ENCODE data around the gene SP4. TPM values are rescaled to one million over a fixed set of nuclear protein-coding genes. Genes with fewer than 3 reads are reported as not detected.

SP4 gene
- total and polyA plus RNA-seq, 2 experiments from 2014 or later: 1.4 to 7.5 TPM

GRCh38 chr7:21429786-21430574 lies 2.1 kb downstream of the SP4 start:
- Histone ChIP-seq H3K9me2 (replicated peaks; ENCODE audit: insufficient read depth) (no peaks in the 10 kb centered on the region), H3K79me2 (peaks cover 9% of the 10 kb centered on the region), H3K4me3 (no peak overlapping the region), H3K36me3 (replicated peaks; ENCODE audit: insufficient read depth, low read depth) (no peaks in the 10 kb centered on the region), H4K20me1 (ENCODE audit: insufficient read depth, poor library complexity, severe bottlenecking) (no peaks in the 10 kb centered on the region), H2AFZ (no peak overlapping the region), H3K4me1 (ENCODE audit: insufficient read depth) (peaks cover 6% of the 10 kb centered on the region), H3K9me3 (ENCODE audit: low read depth) (no peaks in the 10 kb centered on the region), H3K27me3 (no peaks in the 10 kb centered on the region), H3K27ac (no peak overlapping the region), H3K4me2 (no peak overlapping the region)
- no peak for DNase-seq (ENCODE audit: low spot score)
- WGBS (ENCODE audit: low lambda C conversion rate, missing lambda C conversion rate): 62% methylated on average over 8 of the region's 8 CpGs
- TF ChIP-seq EZH2 (IDR thresholded peaks at IDR 0.05; ENCODE audit: borderline replicate concordance): no peak
- no peak for TF ChIP-seq EZH2phosphoT487 (IDR thresholded peaks at IDR 0.05; ENCODE audit: low read depth, severe bottlenecking, unreplicated experiment)
- TF ChIP-seq, protein P1, sequence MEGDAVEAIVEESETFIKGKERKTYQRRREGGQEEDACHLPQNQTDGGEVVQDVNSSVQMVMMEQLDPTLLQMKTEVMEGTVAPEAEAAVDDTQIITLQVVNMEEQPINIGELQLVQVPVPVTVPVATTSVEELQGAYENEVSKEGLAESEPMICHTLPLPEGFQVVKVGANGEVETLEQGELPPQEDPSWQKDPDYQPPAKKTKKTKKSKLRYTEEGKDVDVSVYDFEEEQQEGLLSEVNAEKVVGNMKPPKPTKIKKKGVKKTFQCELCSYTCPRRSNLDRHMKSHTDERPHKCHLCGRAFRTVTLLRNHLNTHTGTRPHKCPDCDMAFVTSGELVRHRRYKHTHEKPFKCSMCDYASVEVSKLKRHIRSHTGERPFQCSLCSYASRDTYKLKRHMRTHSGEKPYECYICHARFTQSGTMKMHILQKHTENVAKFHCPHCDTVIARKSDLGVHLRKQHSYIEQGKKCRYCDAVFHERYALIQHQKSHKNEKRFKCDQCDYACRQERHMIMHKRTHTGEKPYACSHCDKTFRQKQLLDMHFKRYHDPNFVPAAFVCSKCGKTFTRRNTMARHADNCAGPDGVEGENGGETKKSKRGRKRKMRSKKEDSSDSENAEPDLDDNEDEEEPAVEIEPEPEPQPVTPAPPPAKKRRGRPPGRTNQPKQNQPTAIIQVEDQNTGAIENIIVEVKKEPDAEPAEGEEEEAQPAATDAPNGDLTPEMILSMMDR (IDR thresholded peaks at IDR 0.05; ENCODE audit: poor library complexity): no peak

DNA sequence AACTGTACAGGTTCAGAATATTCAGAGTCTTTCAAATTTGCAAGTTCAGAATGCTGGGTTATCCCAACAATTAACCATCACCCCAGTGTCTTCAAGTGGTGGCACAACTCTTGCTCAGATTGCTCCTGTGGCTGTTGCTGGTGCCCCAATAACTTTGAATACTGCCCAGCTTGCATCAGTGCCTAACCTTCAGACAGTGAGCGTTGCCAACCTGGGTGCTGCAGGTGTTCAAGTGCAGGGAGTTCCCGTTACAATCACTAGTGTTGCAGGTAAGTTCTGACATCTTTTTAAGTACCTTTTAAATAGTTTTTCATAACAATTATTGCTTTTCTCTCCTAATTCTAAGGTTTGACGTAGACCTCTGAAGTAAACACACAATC lies 2.7 kb downstream of the SP4 start:
- H3K9me3 ChIP-seq (ENCODE audit: low read depth): no peaks in the 10 kb centered on the region
- DNase-seq (ENCODE audit: low spot score): no peak
- H3K79me2 ChIP-seq: peaks cover 9% of the 10 kb centered on the region
- H3K4me3 ChIP-seq: no peak overlapping the region
- 71% methylated on average over 3 of the region's 3 CpGs for WGBS (ENCODE audit: low lambda C conversion rate, missing lambda C conversion rate)
- TF ChIP-seq, protein P1 (IDR thresholded peaks at IDR 0.05; ENCODE audit: poor library complexity): no peak
- TF ChIP-seq EZH2 (IDR thresholded peaks at IDR 0.05; ENCODE audit: borderline replicate concordance) (no peak), EZH2phosphoT487 (IDR thresholded peaks at IDR 0.05; ENCODE audit: low read depth, severe bottlenecking, unreplicated experiment) (no peak)
- H3K4me2 ChIP-seq: peak overlapping the region; percentile 22
- H3K27me3 ChIP-seq: no peaks in the 10 kb centered on the region
- no peaks in the 10 kb centered on the region for H4K20me1 ChIP-seq (ENCODE audit: insufficient read depth, poor library complexity, severe bottlenecking)
- no peak overlapping the region for H3K27ac ChIP-seq
- H3K36me3 ChIP-seq (replicated peaks; ENCODE audit: insufficient read depth, low read depth): no peaks in the 10 kb centered on the region
- no peaks in the 10 kb centered on the region for H3K9me2 ChIP-seq (replicated peaks; ENCODE audit: insufficient read depth)
- no peak overlapping the region for H2AFZ ChIP-seq
- peaks cover 6% of the 10 kb centered on the region for H3K4me1 ChIP-seq (ENCODE audit: insufficient read depth)

DNA sequence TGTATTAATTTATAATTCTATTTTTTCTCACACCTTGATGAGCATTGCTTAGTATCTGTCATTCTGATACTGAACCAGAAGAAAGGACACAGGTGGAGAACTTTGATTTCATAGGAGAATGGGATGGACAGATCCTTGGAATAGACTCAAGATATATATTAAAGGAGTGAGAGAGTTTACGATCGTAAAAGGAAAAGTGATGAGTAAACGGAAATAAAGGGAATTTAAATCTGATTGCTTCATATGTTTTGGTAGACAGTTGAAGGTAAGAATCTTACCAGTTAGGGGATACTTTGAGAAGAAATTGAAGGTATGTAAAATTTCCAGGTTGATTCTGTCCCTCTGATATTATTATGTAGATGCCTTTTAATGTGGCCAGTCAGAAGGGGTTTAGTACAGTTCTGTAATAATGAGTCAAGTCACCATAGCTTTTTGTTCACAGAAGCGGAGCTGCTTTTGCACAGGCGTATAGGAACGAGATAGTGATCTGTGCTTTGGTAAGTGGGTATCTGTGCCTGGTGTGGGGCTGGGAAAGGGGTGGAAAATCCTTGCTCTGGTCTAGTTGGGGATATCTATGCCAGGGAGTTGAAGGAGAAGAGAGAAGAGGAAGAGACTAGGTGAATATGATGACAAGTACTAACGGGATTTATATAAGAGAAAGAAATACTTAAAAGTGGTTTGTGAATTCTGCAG lies 15.4 kb downstream of the SP4 start:
- no peak for TF ChIP-seq EZH2 (IDR thresholded peaks at IDR 0.05; ENCODE audit: borderline replicate concordance)
- TF ChIP-seq EZH2phosphoT487 (IDR thresholded peaks at IDR 0.05; ENCODE audit: low read depth, severe bottlenecking, unreplicated experiment): no peak
- TF ChIP-seq, protein P1 (IDR thresholded peaks at IDR 0.05; ENCODE audit: poor library complexity): no peak
- Histone ChIP-seq H3K9me3 (ENCODE audit: low read depth) (no peaks in the 10 kb centered on the region), H3K27ac (no peak overlapping the region), H4K20me1 (ENCODE audit: insufficient read depth, poor library complexity, severe bottlenecking) (no peaks in the 10 kb centered on the region), H3K36me3 (replicated peaks; ENCODE audit: insufficient read depth, low read depth) (no peaks in the 10 kb centered on the region), H3K79me2 (no peaks in the 10 kb centered on the region), H3K27me3 (no peaks in the 10 kb centered on the region), H3K9me2 (replicated peaks; ENCODE audit: insufficient read depth) (no peaks in the 10 kb centered on the region), H3K4me2 (no peak overlapping the region), H3K4me3 (no peak overlapping the region), H2AFZ (no peak overlapping the region), H3K4me1 (ENCODE audit: insufficient read depth) (no peaks in the 10 kb centered on the region)
- WGBS (ENCODE audit: low lambda C conversion rate, missing lambda C conversion rate): 87% methylated on average over 7 of the region's 7 CpGs
- DNase-seq (ENCODE audit: low spot score): no peak
